PFSK-1 (cell line): ENCODE data around the gene C16orf96.

Experiments
- POLR2AphosphoS5 ChIP-seq: IDR thresholded peaks from 2 replicates; pipeline ENCODE4 v1.6.1; 2012; ENCODE audit warnings: low read depth, mild to moderate bottlenecking, control low read depth, low read length, moderate library complexity
- REST ChIP-seq, 2 experiments: IDR thresholded peaks; 2 replicates each; pipeline versions ENCODE4 v1.6.1 to v1.8.0; 2011 to 2012; ENCODE audit warnings: low read depth in 2 of 2, low read length in 2 of 2, control low read depth in 1 of 2, inconsistent platforms in 1 of 2, mild to moderate bottlenecking in 1 of 2, moderate library complexity in 1 of 2; ENCODE audit not compliant: insufficient read depth in 1 of 2
- SIN3A ChIP-seq: IDR thresholded peaks from 2 replicates; pipeline ENCODE4 v1.6.1; 2012; ENCODE audit warnings: mild to moderate bottlenecking, low read length, moderate library complexity, borderline replicate concordance; ENCODE audit not compliant: insufficient read depth
- TAF1 ChIP-seq: IDR thresholded peaks from 2 replicates; pipeline ENCODE4 v1.6.1; 2012; ENCODE audit warnings: low read length, control low read depth, borderline replicate concordance; ENCODE audit not compliant: insufficient read depth

- TF ChIP-seq TAF1 (no peak), REST (IDR thresholded peaks at IDR 0.05; ENCODE audit: insufficient read depth in 1 of 2, low read depth in 2 of 2, low read length in 2 of 2) (no peak), POLR2AphosphoS5 (no peak), SIN3A (no peak)
Measured at GRCh38 chr16:4608704-4608980, 52.5 kb downstream of the C16orf96 start.
